AG04450 (cell line): ENCODE measurements around the gene CTDP1. TPM values are rescaled to one million over a fixed set of nuclear protein-coding genes. Genes with fewer than 3 reads are reported as not detected.

Experiments
- CTCF ChIA-PET: fragments of 300-600, 350-600 bp; formaldehyde crosslinking; extraction: SDS; loops from one replicate; lab custom pipeline; 2022; ENCODE audit warnings: antibody characterized with exemption, inconsistent platforms; lab: Charles Lee
- POLR2A ChIA-PET: fragments of 350-600 bp; formaldehyde crosslinking; extraction: SDS; loops from one replicate; lab custom pipeline; 2021; ENCODE audit warnings: antibody characterized with exemption, inconsistent platforms; lab: Yijun Ruan, JAX
- DNase-seq: peaks from one replicate; pipeline ENCODE4 v3.0.0-alpha.2; 2011; ENCODE audit warnings: low read depth, low spot score
- H3K27ac ChIP-seq: one replicate; pipeline ENCODE4 v1.5.1; 2012; ENCODE audit warnings: low read depth, low read length, control low read depth
- H3K27me3 ChIP-seq: one replicate; pipeline ENCODE4 v1.6.0; 2012; ENCODE audit warnings: low read length; ENCODE audit not compliant: control insufficient read depth, insufficient read depth
- H3K4me3 ChIP-seq: 2 replicates; pipeline ENCODE4 v1.5.1; 2011; ENCODE audit warnings: mild to moderate bottlenecking, low read depth, low read length, control low read depth
- H3K9me3 ChIP-seq: 2 replicates; pipeline ENCODE4 v1.5.1; 2012; ENCODE audit warnings: low read length; ENCODE audit not compliant: control insufficient read depth, insufficient read depth
- polyA plus RNA-seq: library from polyadenylated mRNA; depleted of rRNA; stranded (reverse); fragments of >200 nt; gene quantifications from 2 replicates; pipeline ENCODE4 v1.2.3, GENCODE V29; 2011
- TF ChIP-seq, protein P1 (sequence below): IDR thresholded peaks from 2 replicates; pipeline ENCODE4 v1.5.1; 2011; ENCODE audit warnings: low read depth, low read length, control low read depth, inconsistent platforms

Gene CTDP1
- polyA plus RNA-seq, 1 experiment: 8.4 TPM

DNA sequence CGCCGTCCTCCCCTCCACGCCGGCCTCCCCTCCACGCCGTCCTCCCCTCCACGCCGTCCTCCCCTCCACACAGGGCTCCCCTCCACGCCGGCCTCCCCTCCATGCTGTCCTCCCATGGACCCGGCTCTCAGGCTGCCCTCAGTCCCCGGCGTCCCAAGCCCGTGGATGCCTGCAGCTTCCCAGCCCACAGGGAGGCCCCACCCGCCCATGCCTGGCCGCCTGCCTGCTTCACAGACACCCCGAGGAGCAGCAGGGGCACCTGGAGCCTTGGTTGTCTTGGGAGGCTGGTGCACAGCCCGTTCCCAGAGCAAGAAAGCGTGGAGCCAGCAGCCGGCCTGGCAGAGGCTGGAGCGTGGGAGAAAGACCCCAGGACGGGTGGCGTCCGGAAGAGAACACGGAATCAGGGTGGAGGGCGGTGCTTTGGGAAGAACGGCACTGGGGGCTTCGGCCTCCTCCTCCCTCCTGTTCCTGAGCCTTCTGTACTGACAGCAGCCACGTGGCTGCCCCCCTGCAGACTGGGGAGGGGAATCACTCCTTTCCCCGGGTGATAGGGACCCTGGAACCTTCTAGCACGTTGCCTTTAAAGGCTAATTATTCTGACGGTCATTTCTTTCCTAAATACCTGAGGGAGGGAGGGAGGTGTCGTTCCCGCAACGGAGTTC lies 92.0 kb downstream of the CTDP1 start:
- POLR2A ChIA-PET: no interaction called here
- H3K9me3 ChIP-seq: peaks cover 43% of the 10 kb centered on the region
- TF ChIP-seq, protein P1, sequence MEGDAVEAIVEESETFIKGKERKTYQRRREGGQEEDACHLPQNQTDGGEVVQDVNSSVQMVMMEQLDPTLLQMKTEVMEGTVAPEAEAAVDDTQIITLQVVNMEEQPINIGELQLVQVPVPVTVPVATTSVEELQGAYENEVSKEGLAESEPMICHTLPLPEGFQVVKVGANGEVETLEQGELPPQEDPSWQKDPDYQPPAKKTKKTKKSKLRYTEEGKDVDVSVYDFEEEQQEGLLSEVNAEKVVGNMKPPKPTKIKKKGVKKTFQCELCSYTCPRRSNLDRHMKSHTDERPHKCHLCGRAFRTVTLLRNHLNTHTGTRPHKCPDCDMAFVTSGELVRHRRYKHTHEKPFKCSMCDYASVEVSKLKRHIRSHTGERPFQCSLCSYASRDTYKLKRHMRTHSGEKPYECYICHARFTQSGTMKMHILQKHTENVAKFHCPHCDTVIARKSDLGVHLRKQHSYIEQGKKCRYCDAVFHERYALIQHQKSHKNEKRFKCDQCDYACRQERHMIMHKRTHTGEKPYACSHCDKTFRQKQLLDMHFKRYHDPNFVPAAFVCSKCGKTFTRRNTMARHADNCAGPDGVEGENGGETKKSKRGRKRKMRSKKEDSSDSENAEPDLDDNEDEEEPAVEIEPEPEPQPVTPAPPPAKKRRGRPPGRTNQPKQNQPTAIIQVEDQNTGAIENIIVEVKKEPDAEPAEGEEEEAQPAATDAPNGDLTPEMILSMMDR: no peak
- no peak for DNase-seq
- H3K4me3 ChIP-seq: no peak overlapping the region
- peaks cover 25% of the 10 kb centered on the region for H3K27me3 ChIP-seq
- no peak overlapping the region for H3K27ac ChIP-seq
- CTCF ChIA-PET: no interaction called here

DNA sequence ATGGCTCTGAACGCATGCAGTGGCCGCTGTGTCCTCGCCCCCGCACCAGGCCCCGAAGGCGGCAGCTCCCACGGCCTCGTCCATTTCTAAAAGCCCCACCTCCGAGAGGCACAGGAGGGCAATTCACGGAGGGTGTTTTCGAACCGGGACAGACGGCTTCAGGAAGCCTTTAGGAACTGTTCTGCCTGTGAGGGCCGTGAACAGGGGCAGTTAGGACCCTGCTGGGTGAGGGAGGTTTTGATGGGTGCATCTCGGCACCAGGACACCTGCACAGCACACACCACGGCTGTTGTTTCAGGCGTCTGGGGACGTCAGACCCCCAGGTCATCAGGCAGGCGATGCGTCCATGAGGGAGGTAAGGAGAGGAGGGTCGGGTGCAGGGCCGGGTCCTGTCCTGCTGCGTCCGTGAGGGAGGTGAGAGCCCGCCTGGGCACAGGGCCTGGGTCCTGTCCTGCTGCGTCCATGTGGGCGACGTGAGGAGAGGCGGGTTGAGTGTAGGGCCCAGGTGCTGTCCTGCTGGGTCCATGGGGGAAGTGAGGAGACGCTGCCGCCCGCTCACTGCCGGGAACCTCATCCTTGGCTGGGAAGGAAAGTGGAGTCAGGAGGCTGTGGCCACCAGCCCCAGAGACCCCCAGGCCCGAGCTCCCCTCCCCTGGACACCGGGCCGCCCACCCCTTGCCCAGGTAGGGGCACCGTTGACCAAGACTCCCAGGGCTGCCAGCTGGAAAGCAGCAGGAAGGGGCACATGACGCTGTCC lies 92.7 kb downstream of the CTDP1 start:
- ChIA-PET CTCF (no interaction called here), POLR2A (no interaction called here)
- no peak for DNase-seq
- Histone ChIP-seq H3K27ac (no peak overlapping the region), H3K27me3 (peaks cover 26% of the 10 kb centered on the region), H3K4me3 (no peak overlapping the region), H3K9me3 (peaks cover 38% of the 10 kb centered on the region)
- TF ChIP-seq, protein P1: no peak

DNA sequence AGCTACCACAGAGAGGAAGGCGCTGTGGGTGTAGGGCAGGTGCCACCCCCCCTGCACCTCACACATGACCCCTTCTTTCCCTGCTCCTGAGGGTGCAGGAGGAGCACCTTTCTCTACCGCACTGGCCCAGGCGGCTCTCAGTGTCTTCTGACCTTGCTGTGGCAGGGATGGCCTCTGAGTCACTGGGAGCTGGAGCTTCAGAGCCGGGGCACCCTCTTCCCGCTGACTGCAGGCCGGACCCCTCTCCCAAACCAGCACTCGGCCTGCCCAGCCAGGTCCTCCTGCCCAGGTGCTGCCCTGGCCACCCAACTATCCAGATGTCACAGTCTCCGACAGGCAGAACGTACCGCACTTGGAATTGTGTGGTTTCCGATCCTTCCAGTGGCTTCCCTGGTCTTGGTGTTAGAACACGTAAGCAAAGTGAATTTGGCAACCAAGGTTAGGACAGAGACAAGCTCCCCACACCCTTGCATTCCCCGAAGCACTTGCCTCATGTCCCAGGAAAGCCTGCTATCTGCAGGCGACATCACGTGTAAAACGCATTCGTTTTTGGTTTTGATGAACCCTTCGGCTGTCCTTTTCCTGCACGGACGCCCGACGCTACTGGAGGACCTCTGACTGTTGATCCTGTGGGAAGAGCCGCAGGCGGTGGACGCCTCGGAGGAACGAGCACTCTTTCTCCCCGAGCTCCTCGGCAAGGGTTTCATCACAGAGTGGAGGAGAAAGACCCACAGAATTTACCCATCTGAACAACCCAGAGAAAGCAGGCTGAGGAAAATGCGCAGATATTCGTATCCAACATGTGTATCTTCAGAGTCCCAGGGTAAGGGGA lies 93.5 kb downstream of the CTDP1 start:
- Histone ChIP-seq H3K9me3 (peaks cover 34% of the 10 kb centered on the region), H3K27ac (no peak overlapping the region), H3K4me3 (no peak overlapping the region), H3K27me3 (peaks cover 26% of the 10 kb centered on the region)
- ChIA-PET CTCF (interaction anchor here (0.6 kb wide), 1 partner anchor 12 kb away, joined by 3 read pairs; no protein-coding TSS in a partner anchor), POLR2A (no interaction called here)
- TF ChIP-seq, protein P1: no peak
- DNase-seq: no peak

DNA sequence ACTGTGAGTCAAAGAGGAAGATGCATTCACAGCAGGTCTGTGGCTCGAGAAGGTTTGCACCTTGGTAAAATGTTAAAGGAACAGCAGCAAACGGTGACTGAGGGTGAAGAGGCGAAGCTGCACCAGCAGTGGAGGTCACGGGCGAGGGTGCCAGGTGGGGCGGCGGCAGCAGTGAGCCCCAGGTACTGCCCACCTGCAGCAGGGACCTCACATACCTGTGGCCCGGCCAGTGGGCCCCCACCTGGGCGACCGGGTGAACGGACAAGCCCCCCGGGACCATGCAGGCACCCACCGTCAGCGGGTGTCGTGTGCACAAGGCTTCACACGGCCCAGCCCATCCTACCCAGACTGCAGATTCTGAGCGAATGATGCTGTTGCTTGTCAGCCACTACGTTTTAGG lies 94.5 kb downstream of the CTDP1 start:
- DNase-seq: no peak
- Histone ChIP-seq H3K27ac (no peak overlapping the region), H3K4me3 (no peak overlapping the region), H3K9me3 (peaks cover 38% of the 10 kb centered on the region), H3K27me3 (peaks cover 29% of the 10 kb centered on the region)
- ChIA-PET CTCF (no interaction called here), POLR2A (no interaction called here)
- TF ChIP-seq, protein P1: no peak
